NCI-H2227 (cell line): ENCODE data around the gene BDKRB2.

Source experiments
- DNase-seq: peaks from one replicate; lab custom pipeline; 2025; ENCODE audit not compliant: unreplicated experiment; lab: John Stamatoyannopoulos, UW

Gene BDKRB2

GRCh38 chr14:96204151-96205058 lies at the start of gene BDKRB2:
TSS of gene BDKRB2 (plus strand) at chr14:96204839. CDS start at chr14:96237108, 32,269 bp downstream.
- peak; percentile 70 for DNase-seq

- DNase-seq: no peak
Measured at GRCh38 chr14:96154900-96155299, 49.7 kb upstream of the BDKRB2 start.

- no peak for DNase-seq
Measured at GRCh38 chr14:96156804-96157760, 47.6 kb upstream of the BDKRB2 start.

GRCh38 chr14:96158735-96159134 lies 45.9 kb upstream of the BDKRB2 start:
- no peak for DNase-seq

- no peak for DNase-seq
Measured at GRCh38 chr14:96160076-96160912, 44.3 kb upstream of the BDKRB2 start.

GRCh38 chr14:96160913-96161310 lies 43.7 kb upstream of the BDKRB2 start:
- DNase-seq: no peak

GRCh38 chr14:96161636-96162035 lies 43.0 kb upstream of the BDKRB2 start:
- DNase-seq: no peak

- DNase-seq: no peak
Measured at GRCh38 chr14:96162265-96162664, 42.4 kb upstream of the BDKRB2 start.

GRCh38 chr14:96162741-96163140 lies 41.9 kb upstream of the BDKRB2 start:
- no peak for DNase-seq

GRCh38 chr14:96164861-96165490 lies 39.7 kb upstream of the BDKRB2 start:
- DNase-seq: no peak

- no peak for DNase-seq
Measured at GRCh38 chr14:96165493-96166436, 38.9 kb upstream of the BDKRB2 start.

- no peak for DNase-seq
Measured at GRCh38 chr14:96166461-96167223, 38.0 kb upstream of the BDKRB2 start.

GRCh38 chr14:96167224-96168148 lies 37.2 kb upstream of the BDKRB2 start:
- DNase-seq: no peak

- DNase-seq: no peak
Measured at GRCh38 chr14:96168581-96168980, 36.1 kb upstream of the BDKRB2 start.

GRCh38 chr14:96170961-96171592 lies 33.6 kb upstream of the BDKRB2 start:
- no peak for DNase-seq

GRCh38 chr14:96173636-96174475 lies 30.8 kb upstream of the BDKRB2 start:
- DNase-seq: no peak
